Right ventricle myocardium inferior (tissue), 1 donor: Measurements from ENCODE around the gene ADAM12. TPM values are rescaled to one million over a fixed set of nuclear protein-coding genes. Genes with fewer than 3 reads are reported as not detected.
A peak's percentile ranks its signal among the peaks of the same experiment; 100 is the strongest.

Source experiments
- ATAC-seq: fragments of 200-7000 bp; cut with Tn5 transposase; one replicate; pipeline ENCODE4 v1.9.1; 2020; ENCODE audit warnings: mild to moderate bottlenecking, moderate library complexity
- DNase-seq: peaks from one replicate; pipeline ENCODE4 v3.0.0; 2021; ENCODE audit errors: missing footprints
- intact Hi-C: fragments of 100-400 bp; cut with DNase I; formaldehyde crosslinking; loops from one replicate; pipeline ENCODE4 v1.11.0; 2022
- total RNA-seq: library from RNA; stranded (reverse); fragmentation: NEBNext Ultra II Directional; extraction: Animal tissue kit (Norgen Biotek cat#: 25700); gene quantifications from one replicate; pipeline ENCODE4 v1.2.1, GENCODE V29; 2021
- donor health status: DM: no; HTN: yes; CAD: no; lungs with severe emphysema.

ADAM12 gene
- total RNA-seq, 1 donor from 2014 or later = 0.35 TPM

GRCh38 chr10:126408953-126409641 is 20.8 kb upstream of the ADAM12 start:
- intact Hi-C loops = no loop called here
- ATAC-seq = no peak

DNA sequence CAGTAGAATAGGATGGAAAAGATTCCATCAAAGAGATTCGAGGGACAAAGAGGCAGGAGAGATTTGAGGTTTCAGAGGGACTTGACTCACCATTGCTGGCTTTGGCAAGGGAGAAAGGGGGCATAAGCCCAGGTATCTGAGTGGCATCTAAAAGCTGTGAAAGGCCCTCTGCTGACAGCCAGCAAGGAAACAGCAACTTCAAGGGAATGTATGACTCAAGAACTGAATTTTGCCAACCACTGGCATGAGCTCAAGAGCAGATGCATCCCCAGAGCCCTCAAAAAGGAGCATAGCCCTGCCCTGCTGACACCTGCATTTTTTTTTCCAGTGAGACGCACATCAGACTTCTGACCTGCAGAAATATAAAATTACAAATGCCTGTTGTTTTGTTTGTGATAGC is 19.6 kb upstream of the ADAM12 start:
- intact Hi-C loops = no loop called here
- ATAC-seq (no peak), DNase-seq (no peak)

More at GRCh38 chr10:126408953-126409641, 20.8 kb upstream of the ADAM12 start:
- DNase-seq = no peak

- intact Hi-C loops = no loop called here
- ATAC-seq (no peak), DNase-seq (no peak)
Observed at GRCh38 chr10:126405239-126405775, 17.0 kb upstream of the ADAM12 start.

- no peak for DNase-seq
- intact Hi-C loops = no loop called here
- ATAC-seq = no peak
Observed at GRCh38 chr10:126402721-126403695, 14.7 kb upstream of the ADAM12 start.

GRCh38 chr10:126400641-126401040 is 12.4 kb upstream of the ADAM12 start:
- DNase-seq (no peak), ATAC-seq (no peak)
- intact Hi-C loops = no loop called here

DNA sequence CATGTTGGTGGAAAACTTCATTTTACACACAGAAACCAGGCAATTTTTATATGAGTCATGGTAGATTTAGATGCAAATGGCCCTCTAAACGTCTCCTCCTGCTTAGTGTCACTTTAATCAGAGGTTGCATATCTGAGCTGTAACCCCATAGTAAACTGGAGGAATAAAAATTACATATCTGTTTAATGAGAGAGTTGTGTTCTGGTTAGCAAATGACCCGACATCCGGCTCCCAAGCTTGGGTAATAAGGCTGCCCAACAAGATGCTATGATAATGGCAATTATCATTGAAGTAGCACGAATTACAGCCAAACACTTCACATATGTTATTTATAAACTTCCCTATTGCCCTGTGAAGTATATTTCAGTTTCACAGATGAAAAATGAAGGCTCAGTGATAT is 10.6 kb upstream of the ADAM12 start:
- intact Hi-C loops = no loop called here

GRCh38 chr10:126398383-126398743 is 10.1 kb upstream of the ADAM12 start:
- DNase-seq = no peak
- ATAC-seq = no peak

More for the DNA sequence above, 10.6 kb upstream of the ADAM12 start:
- DNase-seq (no peak), ATAC-seq (no peak)

DNA sequence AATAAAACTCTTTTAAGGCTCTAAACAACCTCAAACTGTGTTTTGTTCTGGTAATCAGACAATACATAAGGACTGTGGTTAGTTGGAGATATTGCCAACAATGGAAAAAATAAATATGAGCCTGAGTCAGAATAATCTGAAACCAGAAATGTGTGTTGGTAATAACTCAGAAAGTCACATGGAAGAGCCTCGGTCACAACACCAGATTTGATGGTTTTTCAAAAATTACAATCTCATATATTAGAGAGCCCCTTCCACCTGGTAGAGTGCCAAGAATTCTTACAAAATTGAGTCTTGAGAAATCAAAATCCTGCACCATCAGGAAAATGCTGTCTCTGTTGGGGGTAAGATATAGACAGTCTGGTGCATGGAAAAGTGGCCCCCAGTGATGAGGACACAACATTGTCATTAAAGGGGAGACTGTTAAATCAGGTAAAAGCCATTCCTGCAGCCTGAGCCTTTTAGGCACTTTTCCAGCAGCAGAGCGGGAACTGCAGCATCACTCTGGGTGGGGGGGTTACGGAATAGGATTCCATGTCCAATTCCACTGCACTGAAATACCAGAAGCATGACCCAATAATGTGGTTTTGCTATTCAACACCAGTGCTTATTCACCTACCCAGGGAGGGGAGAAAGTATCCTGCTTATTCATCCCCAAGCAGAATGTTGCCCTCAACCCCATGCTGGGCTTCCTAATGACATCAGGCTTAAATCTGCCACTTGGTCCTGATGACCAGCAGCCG is 9.5 kb upstream of the ADAM12 start:
- DNase-seq (no peak), ATAC-seq (no peak)
- intact Hi-C loops = no loop called here

More at GRCh38 chr10:126398383-126398743, 10.1 kb upstream of the ADAM12 start:
- intact Hi-C loops = no loop called here

DNA sequence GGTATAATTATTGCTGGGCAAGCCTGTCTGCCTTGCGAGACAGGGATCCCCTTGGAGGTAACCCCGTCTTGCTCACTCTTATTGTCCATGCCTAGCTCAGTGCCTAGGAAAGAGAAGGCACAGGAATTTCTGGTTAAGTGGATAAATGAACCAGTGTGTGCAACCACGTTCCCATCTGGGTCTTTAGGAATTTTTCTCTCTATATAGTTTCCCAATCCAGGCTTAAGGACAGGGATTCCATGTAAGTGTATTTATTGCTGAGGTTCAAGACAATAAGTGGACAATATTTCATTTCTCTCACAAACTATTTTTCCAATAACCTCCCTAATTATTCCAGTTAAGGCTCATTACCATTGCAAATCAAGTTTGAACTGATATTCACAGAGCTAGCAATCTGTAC is 8.9 kb upstream of the ADAM12 start:
- no peak for ATAC-seq
- intact Hi-C loops = no loop called here
- no peak for DNase-seq

GRCh38 chr10:126394948-126395347 is 6.7 kb upstream of the ADAM12 start:
- ATAC-seq = no peak
- intact Hi-C loops = no loop called here
- no peak for DNase-seq

- DNase-seq = no peak
- no peak for ATAC-seq
- intact Hi-C loops = no loop called here
Observed at GRCh38 chr10:126393076-126393475, 4.8 kb upstream of the ADAM12 start.

DNA sequence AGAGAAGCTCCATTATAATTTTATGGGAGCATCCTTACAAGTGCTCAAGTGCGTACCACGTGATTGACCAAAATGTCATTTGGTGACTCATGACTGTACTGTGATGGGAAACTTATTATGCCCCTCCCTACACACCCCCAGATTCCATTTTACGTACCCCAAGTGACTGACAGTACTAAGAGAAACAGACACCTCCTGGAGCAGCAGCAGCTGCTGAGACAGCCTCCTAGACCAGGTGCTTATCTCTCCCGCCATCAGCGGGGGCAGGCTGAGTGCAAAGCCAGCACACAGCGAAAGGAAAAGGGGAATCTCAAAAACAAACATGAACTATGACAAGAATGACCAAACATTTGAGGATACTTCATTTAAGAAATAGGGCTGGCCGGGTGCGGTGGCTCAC is 4.2 kb upstream of the ADAM12 start:
- no peak for DNase-seq
- ATAC-seq = no peak
- intact Hi-C loops = no loop called here

- no peak for DNase-seq
- no peak for ATAC-seq
- intact Hi-C loops = no loop called here
Observed at GRCh38 chr10:126392068-126392467, 3.8 kb upstream of the ADAM12 start.

DNA sequence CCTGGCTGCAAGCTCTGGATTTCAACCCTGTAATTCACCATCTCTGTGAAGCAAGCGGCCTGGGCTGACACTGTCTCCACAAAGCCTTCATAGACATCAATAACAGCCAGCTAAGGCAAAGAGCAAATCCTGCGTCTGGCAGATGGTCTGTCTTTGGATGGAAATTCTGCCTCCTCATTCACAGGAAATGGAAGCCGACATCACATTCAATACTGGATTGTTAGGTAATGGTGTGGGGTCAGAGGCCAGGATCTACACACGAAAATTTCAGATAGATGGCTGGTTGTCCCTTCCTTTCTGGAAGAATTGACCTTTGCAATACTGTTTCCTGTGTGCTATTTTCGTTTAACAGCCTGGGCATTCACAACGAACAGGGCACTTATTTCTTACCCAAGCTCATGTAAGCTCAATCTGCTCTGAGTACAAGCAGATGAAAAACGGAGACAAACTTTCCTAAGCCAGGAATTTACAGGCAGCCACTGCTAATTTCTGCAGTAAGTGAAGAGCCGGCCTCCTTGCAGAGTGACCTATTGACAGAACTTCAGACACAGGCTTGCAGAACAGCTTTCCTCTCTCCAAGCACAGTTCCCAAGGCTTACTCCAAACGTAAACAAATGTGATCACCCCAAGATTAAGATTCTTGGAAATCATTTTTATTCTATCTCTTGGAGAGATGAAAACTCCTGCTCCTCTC is 3.1 kb upstream of the ADAM12 start:
- intact Hi-C loops = no loop called here
- no peak for ATAC-seq
- DNase-seq = no peak

- intact Hi-C loops = no loop called here
- no peak for ATAC-seq
- no peak for DNase-seq
Observed at GRCh38 chr10:126390324-126390723, 2.0 kb upstream of the ADAM12 start.

DNA sequence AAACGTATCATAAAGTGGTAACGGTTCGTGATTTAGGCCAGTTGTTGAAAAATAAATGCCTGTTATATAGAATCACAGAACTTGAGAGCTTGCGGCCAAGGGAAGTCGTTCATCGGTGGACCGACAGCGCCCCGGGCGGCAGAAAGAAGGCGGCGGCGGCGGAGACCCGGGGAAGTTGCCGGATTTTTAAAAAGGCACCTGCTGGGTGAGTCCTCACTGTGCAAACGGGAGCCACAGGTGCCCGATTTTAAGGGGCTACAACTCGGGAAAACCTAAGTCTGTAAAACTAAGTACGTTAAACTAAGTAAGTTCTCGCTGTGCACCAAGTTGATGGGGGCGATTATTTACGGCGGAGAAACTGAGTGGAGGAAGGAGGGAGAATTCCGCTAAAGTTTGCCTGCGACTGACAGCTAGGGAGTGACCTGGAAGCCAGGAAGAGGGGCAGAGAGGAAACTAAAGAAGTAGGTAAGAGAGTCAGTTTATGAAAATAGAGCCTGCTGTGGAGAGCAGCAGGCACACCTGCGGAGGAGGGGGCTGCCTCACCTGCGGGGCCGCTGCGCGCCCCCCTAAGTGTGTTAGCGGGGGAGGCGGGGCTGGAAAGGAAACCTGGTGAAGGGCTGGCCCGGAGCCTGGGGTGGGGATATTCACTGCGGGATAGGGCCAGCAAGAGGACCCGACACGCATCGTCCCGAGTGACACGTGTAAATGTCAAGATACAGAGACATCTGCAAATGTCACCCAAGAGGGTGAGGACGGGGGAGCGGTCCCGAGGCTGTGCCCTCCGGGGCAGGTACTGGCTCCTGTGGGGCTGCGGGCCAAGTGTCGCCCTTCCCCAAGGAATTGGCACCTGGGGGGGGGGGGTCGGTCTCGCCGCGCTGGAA is 996 bp downstream of the ADAM12 start:
- peak; percentile 75 for DNase-seq
- no peak for ATAC-seq
- intact Hi-C loops = loop anchor here (2.0 kb wide), 1 partner anchor 406 kb away; no protein-coding TSS in a partner anchor

- intact Hi-C loops = no loop called here
- DNase-seq (no peak), ATAC-seq (no peak)
Observed at GRCh38 chr10:126384269-126384873, 3.9 kb downstream of the ADAM12 start.
